HL-60 (cell line): ENCODE data around the gene GPR137.

ENCODE experiments used
- POLR2AphosphoS5 ChIP-seq: IDR thresholded peaks from 2 replicates; pipeline ENCODE4 v1.6.1; 2012; ENCODE audit warnings: low read depth
- TF ChIP-seq, protein P1 (sequence below): IDR thresholded peaks from one replicate; pipeline ENCODE4 v1.5.1; 2011; ENCODE audit warnings: low read length, control low read depth, inconsistent platforms; ENCODE audit not compliant: insufficient read depth
- TF ChIP-seq, protein P2 (sequence below): IDR thresholded peaks from 2 replicates; pipeline ENCODE4 v1.6.1; 2012; ENCODE audit warnings: low read depth; ENCODE audit not compliant: insufficient replicate concordance

DNA sequence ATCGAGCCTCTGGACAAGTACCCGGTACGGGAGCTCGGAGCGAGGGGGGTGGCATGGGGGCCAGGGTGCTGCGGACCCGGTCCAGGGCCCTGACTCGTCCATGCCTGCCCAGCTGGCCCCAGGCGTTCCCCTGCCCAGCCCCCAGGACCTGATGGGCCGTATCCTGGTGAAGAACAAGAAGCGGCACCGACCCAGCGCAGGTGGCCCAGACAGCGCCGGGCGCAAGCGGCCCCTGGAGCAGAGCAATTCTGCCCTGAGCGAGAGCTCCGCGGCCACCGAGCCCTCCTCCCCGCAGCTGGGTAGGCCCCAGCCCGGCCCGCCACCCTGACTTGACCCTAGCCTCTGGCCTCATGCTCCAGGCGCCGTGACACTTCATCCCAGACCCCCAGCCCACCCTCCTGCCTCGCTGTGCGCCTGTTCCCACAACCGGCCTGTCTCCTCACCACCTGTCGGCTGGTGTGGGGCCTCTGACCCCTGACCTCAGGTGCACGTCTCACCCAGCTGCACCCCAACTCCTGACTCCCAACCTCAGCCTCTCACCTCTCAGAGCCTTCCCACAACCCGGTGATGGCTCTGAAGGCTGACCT is 26.6 kb upstream of the GPR137 start:
- TF ChIP-seq POLR2AphosphoS5 = no peak
- TF ChIP-seq, protein P1, sequence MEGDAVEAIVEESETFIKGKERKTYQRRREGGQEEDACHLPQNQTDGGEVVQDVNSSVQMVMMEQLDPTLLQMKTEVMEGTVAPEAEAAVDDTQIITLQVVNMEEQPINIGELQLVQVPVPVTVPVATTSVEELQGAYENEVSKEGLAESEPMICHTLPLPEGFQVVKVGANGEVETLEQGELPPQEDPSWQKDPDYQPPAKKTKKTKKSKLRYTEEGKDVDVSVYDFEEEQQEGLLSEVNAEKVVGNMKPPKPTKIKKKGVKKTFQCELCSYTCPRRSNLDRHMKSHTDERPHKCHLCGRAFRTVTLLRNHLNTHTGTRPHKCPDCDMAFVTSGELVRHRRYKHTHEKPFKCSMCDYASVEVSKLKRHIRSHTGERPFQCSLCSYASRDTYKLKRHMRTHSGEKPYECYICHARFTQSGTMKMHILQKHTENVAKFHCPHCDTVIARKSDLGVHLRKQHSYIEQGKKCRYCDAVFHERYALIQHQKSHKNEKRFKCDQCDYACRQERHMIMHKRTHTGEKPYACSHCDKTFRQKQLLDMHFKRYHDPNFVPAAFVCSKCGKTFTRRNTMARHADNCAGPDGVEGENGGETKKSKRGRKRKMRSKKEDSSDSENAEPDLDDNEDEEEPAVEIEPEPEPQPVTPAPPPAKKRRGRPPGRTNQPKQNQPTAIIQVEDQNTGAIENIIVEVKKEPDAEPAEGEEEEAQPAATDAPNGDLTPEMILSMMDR = no peak
- TF ChIP-seq, protein P2, sequence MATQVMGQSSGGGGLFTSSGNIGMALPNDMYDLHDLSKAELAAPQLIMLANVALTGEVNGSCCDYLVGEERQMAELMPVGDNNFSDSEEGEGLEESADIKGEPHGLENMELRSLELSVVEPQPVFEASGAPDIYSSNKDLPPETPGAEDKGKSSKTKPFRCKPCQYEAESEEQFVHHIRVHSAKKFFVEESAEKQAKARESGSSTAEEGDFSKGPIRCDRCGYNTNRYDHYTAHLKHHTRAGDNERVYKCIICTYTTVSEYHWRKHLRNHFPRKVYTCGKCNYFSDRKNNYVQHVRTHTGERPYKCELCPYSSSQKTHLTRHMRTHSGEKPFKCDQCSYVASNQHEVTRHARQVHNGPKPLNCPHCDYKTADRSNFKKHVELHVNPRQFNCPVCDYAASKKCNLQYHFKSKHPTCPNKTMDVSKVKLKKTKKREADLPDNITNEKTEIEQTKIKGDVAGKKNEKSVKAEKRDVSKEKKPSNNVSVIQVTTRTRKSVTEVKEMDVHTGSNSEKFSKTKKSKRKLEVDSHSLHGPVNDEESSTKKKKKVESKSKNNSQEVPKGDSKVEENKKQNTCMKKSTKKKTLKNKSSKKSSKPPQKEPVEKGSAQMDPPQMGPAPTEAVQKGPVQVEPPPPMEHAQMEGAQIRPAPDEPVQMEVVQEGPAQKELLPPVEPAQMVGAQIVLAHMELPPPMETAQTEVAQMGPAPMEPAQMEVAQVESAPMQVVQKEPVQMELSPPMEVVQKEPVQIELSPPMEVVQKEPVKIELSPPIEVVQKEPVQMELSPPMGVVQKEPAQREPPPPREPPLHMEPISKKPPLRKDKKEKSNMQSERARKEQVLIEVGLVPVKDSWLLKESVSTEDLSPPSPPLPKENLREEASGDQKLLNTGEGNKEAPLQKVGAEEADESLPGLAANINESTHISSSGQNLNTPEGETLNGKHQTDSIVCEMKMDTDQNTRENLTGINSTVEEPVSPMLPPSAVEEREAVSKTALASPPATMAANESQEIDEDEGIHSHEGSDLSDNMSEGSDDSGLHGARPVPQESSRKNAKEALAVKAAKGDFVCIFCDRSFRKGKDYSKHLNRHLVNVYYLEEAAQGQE = no peak
